ENCODE results near the gene IGF2BP1.

The IGF2BP1 gene

DNA sequence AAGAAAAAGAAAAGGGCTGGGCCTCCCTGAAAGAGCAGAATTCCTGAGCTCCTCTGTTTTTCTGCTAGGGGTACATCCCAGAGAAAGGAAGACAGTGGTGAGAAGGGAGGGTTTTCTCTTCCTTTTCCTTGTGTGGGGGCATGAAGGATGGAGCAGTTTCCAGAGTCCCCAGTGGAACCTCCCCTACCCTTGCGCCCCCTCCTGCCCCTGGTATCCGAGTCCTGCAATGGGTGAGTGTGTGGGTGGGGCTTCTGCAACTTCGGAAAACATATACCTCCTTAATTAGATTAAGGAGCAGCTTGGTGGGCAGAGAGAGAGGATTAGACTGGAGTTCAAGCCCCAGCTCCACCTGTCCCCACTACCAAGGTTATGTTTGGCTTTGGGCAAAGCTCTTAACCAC, 23.4 kb upstream of the IGF2BP1 start:
- Histone ChIP-seq H3K27ac (ENCODE audit: low read depth, low read length) (no peak overlapping the region), H4K20me1 (ENCODE audit: low read depth, low read length) (no peaks in the 10 kb centered on the region), H3K36me3 (ENCODE audit: low read length) (no peaks in the 10 kb centered on the region), H3K9me2 (replicated peaks; ENCODE audit: insufficient read depth, low read length) (no peaks in the 10 kb centered on the region), H3K4me2 (ENCODE audit: low read depth, low read length, poor library complexity, severe bottlenecking) (no peak overlapping the region), H3K79me2 (ENCODE audit: insufficient read depth, low read length) (no peaks in the 10 kb centered on the region), H3K27me3 (ENCODE audit: low read length) (no peaks in the 10 kb centered on the region), H3K9ac (ENCODE audit: low read length) (no peak overlapping the region), H3K9me3 (ENCODE audit: insufficient read depth, low read length) (no peaks in the 10 kb centered on the region), H3F3A (ENCODE audit: insufficient read depth) (no peaks in the 10 kb centered on the region), H3K4me3 (ENCODE audit: insufficient read depth, low read length, poor library complexity, severe bottlenecking) (no peak overlapping the region), H2AFZ (ENCODE audit: low read depth, low read length, severe bottlenecking) (no peak overlapping the region)
- no peak for TF ChIP-seq EZH2phosphoT487 (conservative IDR thresholded peaks at IDR 0.05; ENCODE audit: low read length)
- TF ChIP-seq, protein P1, sequence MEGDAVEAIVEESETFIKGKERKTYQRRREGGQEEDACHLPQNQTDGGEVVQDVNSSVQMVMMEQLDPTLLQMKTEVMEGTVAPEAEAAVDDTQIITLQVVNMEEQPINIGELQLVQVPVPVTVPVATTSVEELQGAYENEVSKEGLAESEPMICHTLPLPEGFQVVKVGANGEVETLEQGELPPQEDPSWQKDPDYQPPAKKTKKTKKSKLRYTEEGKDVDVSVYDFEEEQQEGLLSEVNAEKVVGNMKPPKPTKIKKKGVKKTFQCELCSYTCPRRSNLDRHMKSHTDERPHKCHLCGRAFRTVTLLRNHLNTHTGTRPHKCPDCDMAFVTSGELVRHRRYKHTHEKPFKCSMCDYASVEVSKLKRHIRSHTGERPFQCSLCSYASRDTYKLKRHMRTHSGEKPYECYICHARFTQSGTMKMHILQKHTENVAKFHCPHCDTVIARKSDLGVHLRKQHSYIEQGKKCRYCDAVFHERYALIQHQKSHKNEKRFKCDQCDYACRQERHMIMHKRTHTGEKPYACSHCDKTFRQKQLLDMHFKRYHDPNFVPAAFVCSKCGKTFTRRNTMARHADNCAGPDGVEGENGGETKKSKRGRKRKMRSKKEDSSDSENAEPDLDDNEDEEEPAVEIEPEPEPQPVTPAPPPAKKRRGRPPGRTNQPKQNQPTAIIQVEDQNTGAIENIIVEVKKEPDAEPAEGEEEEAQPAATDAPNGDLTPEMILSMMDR (IDR thresholded peaks at IDR 0.05; ENCODE audit: insufficient read depth, low read length, poor library complexity, severe bottlenecking): no peak

GRCh38 chr17:48981927-48982539, 15.2 kb upstream of the IGF2BP1 start:
- no peaks in the 10 kb centered on the region for H3K9me3 ChIP-seq (ENCODE audit: insufficient read depth, low read length)
- no peaks in the 10 kb centered on the region for H4K20me1 ChIP-seq (ENCODE audit: low read depth, low read length)
- H3K27ac ChIP-seq (ENCODE audit: low read depth, low read length): no peak overlapping the region

GRCh38 chr17:48985436-48986245, 11.5 kb upstream of the IGF2BP1 start:
- Histone ChIP-seq H3K9me3 (ENCODE audit: insufficient read depth, low read length) (no peaks in the 10 kb centered on the region), H2AFZ (ENCODE audit: low read depth, low read length, severe bottlenecking) (no peak overlapping the region), H3K9me2 (replicated peaks; ENCODE audit: insufficient read depth, low read length) (no peaks in the 10 kb centered on the region), H3K4me2 (ENCODE audit: low read depth, low read length, poor library complexity, severe bottlenecking) (no peak overlapping the region), H3K9ac (ENCODE audit: low read length) (no peak overlapping the region), H3K36me3 (ENCODE audit: low read length) (no peaks in the 10 kb centered on the region), H3K79me2 (ENCODE audit: insufficient read depth, low read length) (no peaks in the 10 kb centered on the region), H3K27me3 (ENCODE audit: low read length) (no peaks in the 10 kb centered on the region), H3K27ac (ENCODE audit: low read depth, low read length) (no peak overlapping the region), H3F3A (ENCODE audit: insufficient read depth) (no peaks in the 10 kb centered on the region), H4K20me1 (ENCODE audit: low read depth, low read length) (no peaks in the 10 kb centered on the region), H3K4me3 (ENCODE audit: insufficient read depth, low read length, poor library complexity, severe bottlenecking) (no peak overlapping the region)
- TF ChIP-seq EZH2phosphoT487 (conservative IDR thresholded peaks at IDR 0.05; ENCODE audit: low read length): no peak
- TF ChIP-seq, protein P1 (IDR thresholded peaks at IDR 0.05; ENCODE audit: insufficient read depth, low read length, poor library complexity, severe bottlenecking): no peak

More at GRCh38 chr17:48981927-48982539, 15.2 kb upstream of the IGF2BP1 start:
- H3K9ac ChIP-seq (ENCODE audit: low read length): no peak overlapping the region
- H3K4me2 ChIP-seq (ENCODE audit: low read depth, low read length, poor library complexity, severe bottlenecking): no peak overlapping the region
- H2AFZ ChIP-seq (ENCODE audit: low read depth, low read length, severe bottlenecking): no peak overlapping the region
- no peaks in the 10 kb centered on the region for H3F3A ChIP-seq (ENCODE audit: insufficient read depth)
- no peaks in the 10 kb centered on the region for H3K27me3 ChIP-seq (ENCODE audit: low read length)
- H3K9me2 ChIP-seq (replicated peaks; ENCODE audit: insufficient read depth, low read length): no peaks in the 10 kb centered on the region
- H3K4me3 ChIP-seq (ENCODE audit: insufficient read depth, low read length, poor library complexity, severe bottlenecking): no peak overlapping the region
- H3K79me2 ChIP-seq (ENCODE audit: insufficient read depth, low read length): no peaks in the 10 kb centered on the region
- TF ChIP-seq, protein P1 (IDR thresholded peaks at IDR 0.05; ENCODE audit: insufficient read depth, low read length, poor library complexity, severe bottlenecking): no peak
- no peak for TF ChIP-seq EZH2phosphoT487 (conservative IDR thresholded peaks at IDR 0.05; ENCODE audit: low read length)
- H3K36me3 ChIP-seq (ENCODE audit: low read length): no peaks in the 10 kb centered on the region

Measured in SU-DHL-6 (cell line).